ENCODE data around the gene PRR36.

GRCh38 chr19:7822910-7823515, 51.2 kb downstream of the PRR36 start:
- TF ChIP-seq CTCF (IDR thresholded peaks at IDR 0.05) (no peak), POLR2AphosphoS5 (IDR thresholded peaks at IDR 0.05) (no peak), EP300 (IDR thresholded peaks at IDR 0.05) (no peak)

All from esophagus muscularis mucosa (tissue), 4 donors.